Globus pallidus (tissue), 1 donor: ENCODE measurements around the gene ETFB.

ENCODE experiments used
- DNase-seq: peaks from one replicate; pipeline ENCODE4 v3.0.0-alpha.2; 2015; ENCODE audit warnings: low spot score

ETFB gene

DNA sequence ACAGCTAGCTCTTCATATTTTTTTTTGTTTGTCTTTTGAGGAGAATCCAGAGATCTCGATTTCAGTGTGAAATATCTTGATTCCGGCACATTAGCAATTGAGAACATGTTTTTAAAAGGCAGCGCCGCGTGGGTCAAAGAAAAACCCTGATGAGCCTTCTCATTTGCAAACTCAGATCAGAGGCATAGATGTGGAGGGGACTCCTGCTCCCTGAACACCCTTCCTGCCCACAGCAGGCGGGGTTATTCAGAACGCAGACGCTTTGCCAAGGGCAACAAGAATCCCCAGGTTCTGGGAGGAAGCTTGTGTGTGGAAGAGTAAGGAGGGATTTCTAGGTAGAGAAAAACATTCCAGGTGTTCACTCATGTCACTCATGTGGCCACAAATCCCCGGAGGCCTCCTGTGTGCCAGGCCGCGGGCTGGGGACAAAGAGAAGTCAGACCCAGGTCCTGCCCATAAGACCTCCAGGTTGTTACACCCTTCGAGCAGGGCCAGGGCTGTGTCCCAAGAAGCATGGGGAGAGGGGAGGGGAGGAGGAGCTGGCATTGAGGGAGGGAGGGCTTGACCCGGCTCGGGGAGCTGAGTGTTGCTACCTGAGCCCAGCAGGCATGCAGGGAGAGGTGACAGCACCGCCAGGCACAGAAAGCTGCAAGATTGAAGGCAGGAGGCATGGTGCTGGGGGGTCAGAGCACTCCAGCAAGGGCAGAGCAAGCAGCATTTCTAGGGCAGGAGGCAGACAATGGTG is 70.6 kb downstream of the ETFB start:
- DNase-seq: no peak
